Dendritic cell treated with granulocyte-macrophage colony-stimulating factor and Interleukin-4, amounts not matched to agents 40 ng/mL and 50 ng/mL, for 4 days (primary cell): ENCODE results near the gene GSTA3.
"Not testable (repeated sequence)": the region's sequence is repeated elsewhere in the genome, so short reads cannot be mapped to it uniquely, and the experiment has no call there.

Experiments
- H3K27ac Mint-ChIP-seq: one replicate; pipeline ENCODE4 v1.8.0; 2022; ENCODE audit warnings: mild to moderate bottlenecking, mixed read lengths
- H3K27me3 Mint-ChIP-seq: one replicate; pipeline ENCODE4 v1.8.0; 2022; ENCODE audit warnings: mild to moderate bottlenecking, mixed read lengths
- H3K36me3 Mint-ChIP-seq: one replicate; pipeline ENCODE4 v1.8.0; 2022; ENCODE audit warnings: low read depth, mixed read lengths
- H3K4me1 Mint-ChIP-seq: one replicate; pipeline ENCODE4 v1.8.0; 2022; ENCODE audit warnings: low read depth, mixed read lengths
- H3K4me3 Mint-ChIP-seq: one replicate; pipeline ENCODE4 v1.8.0; 2022; ENCODE audit warnings: mild to moderate bottlenecking, moderate library complexity, mixed read lengths
- H3K9me3 Mint-ChIP-seq: one replicate; pipeline ENCODE4 v1.8.0; 2022; ENCODE audit warnings: mixed read lengths
- intact Hi-C: fragments of 100-400 bp; cut with micrococcal nuclease; formaldehyde crosslinking; loops from one replicate; pipeline ENCODE4 v1.15.0; 2022

Gene GSTA3

DNA sequence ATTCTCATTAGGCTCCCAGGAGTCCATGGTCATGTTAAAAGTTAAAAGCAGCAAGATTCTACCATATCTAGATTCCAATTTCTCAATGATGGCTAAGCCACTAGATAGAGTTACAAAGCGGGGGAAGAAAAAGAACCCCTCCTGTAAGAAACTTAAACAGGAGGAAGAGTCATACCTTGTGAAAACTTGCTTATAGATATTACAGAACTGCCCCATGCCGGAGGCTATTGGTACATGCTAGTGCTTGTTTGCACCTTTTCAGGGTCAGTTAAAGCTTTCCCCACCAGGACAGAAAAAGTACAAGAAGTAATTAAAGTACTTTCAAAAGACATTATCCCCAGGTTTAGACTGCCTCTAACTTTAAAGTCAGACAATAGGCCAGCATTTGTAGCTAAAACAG, 15.5 kb upstream of the GSTA3 start:
- no peak overlapping the region for H3K27ac Mint-ChIP-seq
- H3K4me3 Mint-ChIP-seq: no peak overlapping the region
- no peaks in the 10 kb centered on the region for H3K9me3 Mint-ChIP-seq
- intact Hi-C loops: no loop called here
- H3K27me3 Mint-ChIP-seq: no peaks in the 10 kb centered on the region
- H3K4me1 Mint-ChIP-seq: no peaks in the 10 kb centered on the region
- H3K36me3 Mint-ChIP-seq: no peaks in the 10 kb centered on the region

DNA sequence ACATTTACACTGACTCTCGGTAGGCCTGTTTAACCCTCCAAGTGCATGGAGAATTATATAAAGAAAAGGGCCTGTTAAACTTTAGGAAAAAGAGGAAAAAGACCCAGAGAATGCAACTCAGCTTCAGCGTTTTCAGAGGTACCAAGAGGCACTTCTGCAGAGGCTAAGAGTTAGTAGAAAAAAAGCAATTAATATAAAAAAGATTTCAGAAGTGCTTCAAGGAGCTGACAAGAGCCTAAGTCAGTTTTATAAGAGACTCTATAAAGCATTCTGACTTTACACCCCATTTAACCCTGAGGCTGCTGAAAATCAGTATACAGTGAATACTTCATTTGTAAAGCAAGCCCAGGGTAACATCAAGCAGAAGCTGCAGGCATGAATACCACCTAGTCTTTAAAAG, 14.2 kb upstream of the GSTA3 start:
- H3K36me3 Mint-ChIP-seq, H3K27me3 Mint-ChIP-seq, H3K4me1 Mint-ChIP-seq, H3K27ac Mint-ChIP-seq, intact Hi-C loops, H3K4me3 Mint-ChIP-seq, H3K9me3 Mint-ChIP-seq: not testable (repeated sequence)

DNA sequence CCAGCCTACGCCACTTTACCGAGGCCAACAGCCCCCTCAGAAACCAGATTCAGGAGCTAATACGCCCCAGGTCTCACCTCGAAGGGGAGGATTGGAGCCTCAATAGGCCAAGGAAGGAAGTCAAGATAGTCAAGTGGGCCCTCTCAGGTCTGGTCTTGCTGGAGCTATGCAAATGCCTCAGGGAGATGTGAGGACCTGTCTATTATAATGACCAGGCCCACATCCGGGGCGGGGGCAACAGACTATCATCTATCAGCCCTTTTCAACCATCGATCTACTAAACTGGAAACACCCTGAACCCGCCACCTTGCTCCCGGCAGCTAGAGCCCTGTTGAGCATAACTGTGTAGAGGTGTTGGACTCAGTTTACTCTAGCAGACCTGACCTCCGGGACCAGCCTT, 12.7 kb upstream of the GSTA3 start:
- Mint-ChIP-seq H3K27me3 (no peaks in the 10 kb centered on the region), H3K4me1 (no peaks in the 10 kb centered on the region), H3K27ac (no peak overlapping the region), H3K4me3 (no peak overlapping the region), H3K9me3 (no peaks in the 10 kb centered on the region), H3K36me3 (no peaks in the 10 kb centered on the region)
- intact Hi-C loops: no loop called here

DNA sequence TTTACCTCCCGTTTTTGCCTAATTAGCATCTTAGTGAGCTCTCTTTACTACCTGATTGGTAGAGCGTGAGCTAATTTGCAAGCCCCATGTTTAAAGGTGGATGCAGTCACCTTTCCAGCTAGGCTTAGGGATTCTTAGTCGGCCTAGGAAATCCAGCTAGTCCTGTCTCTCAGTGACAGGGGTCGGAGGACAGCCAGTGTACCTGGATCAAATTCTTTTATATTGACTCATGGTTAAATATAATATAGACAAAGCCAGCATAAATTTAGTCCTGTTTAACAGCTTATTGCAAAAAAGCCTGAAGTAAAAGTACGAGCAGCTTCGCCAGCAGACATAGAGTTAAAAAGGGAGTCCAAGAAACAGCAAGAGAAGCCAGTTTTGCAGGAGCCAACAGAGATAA, 12.2 kb upstream of the GSTA3 start:
- H3K36me3 Mint-ChIP-seq: no peaks in the 10 kb centered on the region
- H3K4me1 Mint-ChIP-seq: no peaks in the 10 kb centered on the region
- H3K4me3 Mint-ChIP-seq: no peak overlapping the region
- H3K27me3 Mint-ChIP-seq: no peaks in the 10 kb centered on the region
- intact Hi-C loops: no loop called here
- no peak overlapping the region for H3K27ac Mint-ChIP-seq
- no peaks in the 10 kb centered on the region for H3K9me3 Mint-ChIP-seq

DNA sequence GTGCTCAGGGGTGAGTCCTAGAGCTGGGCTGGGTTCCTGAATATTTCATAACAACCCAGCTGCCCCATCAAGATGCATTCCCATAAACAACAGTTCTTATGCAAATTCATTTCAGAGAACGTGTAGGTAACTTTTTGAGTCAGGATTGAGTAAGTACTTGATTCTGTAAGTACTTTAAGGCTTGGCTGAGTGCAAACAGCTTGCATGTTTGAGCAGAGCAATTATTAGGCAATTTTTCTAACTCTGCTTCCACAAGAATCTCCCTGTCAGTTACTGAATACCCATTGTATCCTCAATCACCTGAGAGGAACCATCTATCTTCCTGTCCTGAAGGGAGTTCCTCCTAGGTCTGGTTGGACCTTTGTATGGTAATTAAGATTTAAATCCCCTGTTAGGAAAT, 10.0 kb upstream of the GSTA3 start:
- H3K27ac Mint-ChIP-seq, H3K4me3 Mint-ChIP-seq, H3K36me3 Mint-ChIP-seq, intact Hi-C loops, H3K27me3 Mint-ChIP-seq, H3K4me1 Mint-ChIP-seq, H3K9me3 Mint-ChIP-seq: not testable (repeated sequence)

DNA sequence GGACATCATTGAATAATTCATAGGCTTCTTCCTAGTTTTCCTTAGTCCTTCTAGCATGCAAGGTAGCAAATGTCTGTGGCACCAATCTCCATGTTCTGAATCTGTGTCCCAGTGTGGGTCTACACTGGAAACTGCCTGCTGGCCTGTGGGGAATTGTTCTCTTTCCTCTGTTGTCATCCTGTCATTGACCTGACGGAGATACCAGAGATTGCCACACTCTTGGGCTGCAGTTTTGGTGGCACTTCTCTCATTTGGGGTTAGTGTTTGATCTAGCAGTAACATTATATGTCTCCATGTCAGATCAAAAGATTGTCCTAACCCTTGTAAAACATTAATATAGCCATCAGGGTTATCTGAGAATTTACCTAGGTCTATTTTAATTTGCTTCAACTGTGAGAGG, 9.3 kb upstream of the GSTA3 start:
- H3K27me3 Mint-ChIP-seq, H3K4me1 Mint-ChIP-seq, intact Hi-C loops, H3K27ac Mint-ChIP-seq, H3K4me3 Mint-ChIP-seq, H3K9me3 Mint-ChIP-seq, H3K36me3 Mint-ChIP-seq: not testable (repeated sequence)

DNA sequence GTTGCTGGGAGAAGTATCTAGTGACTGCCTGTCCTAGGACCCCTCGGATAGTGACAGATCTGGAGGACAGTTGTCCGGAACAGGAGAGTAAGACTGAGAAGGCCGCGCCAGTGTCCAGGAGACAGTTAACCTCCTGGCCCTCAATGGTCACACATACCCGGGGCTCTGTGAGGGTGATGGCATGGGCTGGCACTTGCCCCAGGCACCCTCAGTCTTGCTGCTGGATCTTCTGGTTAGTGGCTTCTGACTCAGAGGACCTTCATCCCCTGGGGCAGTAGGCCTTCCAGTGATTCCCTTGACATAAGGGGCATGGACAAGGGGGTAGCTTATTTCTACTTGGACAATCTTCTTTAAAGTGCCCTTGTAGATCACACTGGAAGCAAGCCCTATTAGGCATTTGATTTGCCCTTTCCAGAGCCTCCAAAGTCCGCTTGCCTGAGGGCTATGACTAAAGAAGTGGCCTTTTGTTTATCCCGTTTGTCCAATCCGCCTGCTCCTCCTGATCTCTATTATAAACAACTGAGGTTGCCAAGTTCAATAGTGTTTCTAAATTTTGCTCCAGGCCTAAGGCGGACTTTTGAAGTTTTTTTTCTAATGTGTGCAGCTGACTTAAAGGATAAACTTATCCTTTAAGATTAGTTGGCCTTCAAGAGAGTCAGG, 8.7 kb upstream of the GSTA3 start:
- H3K27me3 Mint-ChIP-seq, intact Hi-C loops, H3K27ac Mint-ChIP-seq, H3K36me3 Mint-ChIP-seq, H3K9me3 Mint-ChIP-seq, H3K4me1 Mint-ChIP-seq, H3K4me3 Mint-ChIP-seq: not testable (repeated sequence)

DNA sequence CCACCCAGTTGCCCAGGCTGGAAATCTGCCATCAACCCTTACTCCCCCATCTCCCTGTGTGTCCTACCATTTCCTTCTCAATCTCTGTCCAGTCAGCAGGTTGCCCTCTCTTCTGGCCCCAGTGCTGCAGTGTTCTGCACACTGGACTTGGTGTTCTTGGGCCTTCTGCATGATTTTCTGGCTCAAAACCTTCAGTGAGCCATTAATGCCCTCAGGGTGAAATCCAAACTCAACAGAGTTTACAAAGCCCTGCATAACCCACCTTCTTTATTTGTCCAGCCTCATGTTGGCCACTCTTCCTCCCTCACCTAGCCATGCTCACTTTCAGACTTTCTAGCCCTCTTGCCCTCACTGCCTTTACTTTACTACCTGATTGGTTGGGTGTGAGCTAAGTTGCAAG, 5.0 kb upstream of the GSTA3 start:
- Mint-ChIP-seq H3K27ac (no peak overlapping the region), H3K4me1 (peaks cover 5% of the 10 kb centered on the region), H3K4me3 (no peak overlapping the region), H3K9me3 (no peaks in the 10 kb centered on the region), H3K27me3 (peaks cover 3% of the 10 kb centered on the region), H3K36me3 (no peaks in the 10 kb centered on the region)
- intact Hi-C loops: no loop called here

DNA sequence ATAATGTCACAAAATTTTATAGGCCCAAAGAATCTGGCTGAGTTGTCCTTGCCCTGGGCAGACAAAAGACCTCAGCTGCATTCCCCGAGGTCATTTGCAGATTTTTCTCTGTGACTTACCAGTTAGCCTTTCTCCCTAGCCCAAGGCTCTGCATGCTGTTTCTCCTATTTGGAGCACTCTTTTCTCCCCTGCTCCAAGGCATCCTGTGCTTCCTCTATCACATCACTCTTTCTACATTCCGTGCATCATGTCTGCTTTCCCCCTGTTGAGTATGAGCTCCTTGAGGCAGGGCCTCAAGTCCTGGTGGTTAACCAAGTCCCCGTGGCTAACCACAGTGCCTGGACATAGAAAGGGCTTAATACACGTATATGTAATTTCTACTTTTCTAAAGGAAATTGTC, 593 bp upstream of the GSTA3 start:
- H3K4me3 Mint-ChIP-seq: no peak overlapping the region
- no peaks in the 10 kb centered on the region for H3K36me3 Mint-ChIP-seq
- intact Hi-C loops: no loop called here
- no peaks in the 10 kb centered on the region for H3K4me1 Mint-ChIP-seq
- no peak overlapping the region for H3K27ac Mint-ChIP-seq
- no peaks in the 10 kb centered on the region for H3K9me3 Mint-ChIP-seq
- peaks cover 3% of the 10 kb centered on the region for H3K27me3 Mint-ChIP-seq

DNA sequence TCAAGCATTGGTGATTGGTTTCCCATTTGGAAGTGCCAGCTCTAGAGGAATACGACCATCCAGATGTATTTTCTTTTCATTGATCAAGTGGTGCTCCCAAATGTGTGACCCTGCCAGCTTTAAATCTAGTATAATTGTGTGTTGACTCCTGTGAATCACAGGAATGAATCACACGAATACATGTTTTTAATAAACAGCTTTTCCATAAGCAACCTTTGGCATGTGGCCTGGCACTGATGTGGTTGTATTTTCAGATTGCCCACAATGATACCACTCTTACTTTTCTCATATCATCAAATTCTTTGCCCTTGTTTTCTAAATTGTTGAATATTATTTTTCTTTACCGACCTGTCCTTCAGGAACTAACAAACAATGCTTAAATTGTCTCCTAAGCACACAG, 367 bp downstream of the GSTA3 start:
- no peaks in the 10 kb centered on the region for H3K9me3 Mint-ChIP-seq
- peaks cover 3% of the 10 kb centered on the region for H3K27me3 Mint-ChIP-seq
- no peaks in the 10 kb centered on the region for H3K36me3 Mint-ChIP-seq
- no peak overlapping the region for H3K4me3 Mint-ChIP-seq
- no peaks in the 10 kb centered on the region for H3K4me1 Mint-ChIP-seq
- intact Hi-C loops: no loop called here
- no peak overlapping the region for H3K27ac Mint-ChIP-seq

DNA sequence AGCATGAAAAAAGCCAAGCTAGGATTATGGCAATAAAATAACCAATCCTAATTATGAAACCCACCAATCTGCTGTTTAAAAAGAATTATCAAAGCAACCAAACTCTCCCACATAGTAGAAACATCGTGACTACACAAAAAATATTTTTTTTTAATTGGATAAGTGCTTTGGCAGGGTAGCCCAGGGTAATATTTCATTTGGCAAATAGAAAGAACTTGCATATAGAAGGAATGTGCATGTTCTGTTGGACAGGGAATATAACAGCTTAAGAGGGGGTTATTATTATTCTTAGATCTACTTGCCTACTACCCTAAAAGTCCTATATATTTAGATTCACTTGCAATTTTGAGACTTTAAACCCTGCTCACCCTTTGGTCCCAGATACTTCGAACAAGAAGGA, 972 bp downstream of the GSTA3 start:
- Mint-ChIP-seq H3K27me3 (peaks cover 3% of the 10 kb centered on the region), H3K9me3 (no peaks in the 10 kb centered on the region), H3K27ac (no peak overlapping the region), H3K4me3 (no peak overlapping the region), H3K36me3 (no peaks in the 10 kb centered on the region), H3K4me1 (no peaks in the 10 kb centered on the region)
- intact Hi-C loops: no loop called here

DNA sequence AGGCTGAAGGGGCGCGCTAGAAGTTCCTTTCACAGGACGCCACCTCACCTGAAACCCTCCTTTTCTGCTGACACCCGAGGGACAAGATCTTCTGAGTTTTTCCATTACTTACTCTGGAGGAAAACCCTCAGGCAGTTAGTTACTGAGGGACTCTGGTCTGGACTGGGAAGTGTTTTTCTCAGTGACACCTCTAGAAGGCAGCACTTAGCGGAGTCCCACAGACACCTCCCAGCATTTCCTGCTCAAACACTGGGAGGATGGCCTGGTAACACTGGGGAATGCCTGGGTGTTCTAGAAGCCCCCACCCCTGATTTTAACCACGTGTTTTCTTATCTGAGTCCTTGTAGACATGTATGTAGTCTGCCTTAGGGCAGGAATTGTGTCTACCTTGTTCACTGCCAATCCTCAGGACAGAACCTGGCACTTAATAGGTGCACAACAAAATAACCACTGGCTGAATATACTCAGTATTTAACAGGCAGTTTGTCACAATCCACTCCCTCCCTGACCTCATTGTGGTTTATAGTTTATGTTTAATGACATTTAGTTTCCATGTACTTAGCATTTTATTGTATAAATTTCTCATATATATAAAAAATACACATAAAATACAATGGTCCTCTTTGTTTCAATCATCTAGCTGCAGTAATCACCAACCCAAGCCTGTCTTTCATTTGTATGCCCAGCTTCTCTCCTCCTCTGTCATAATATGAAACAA, 4.8 kb downstream of the GSTA3 start:
- Mint-ChIP-seq H3K36me3 (no peaks in the 10 kb centered on the region), H3K27me3 (no peaks in the 10 kb centered on the region), H3K27ac (no peak overlapping the region), H3K9me3 (no peaks in the 10 kb centered on the region), H3K4me1 (no peaks in the 10 kb centered on the region), H3K4me3 (no peak overlapping the region)
- intact Hi-C loops: no loop called here

DNA sequence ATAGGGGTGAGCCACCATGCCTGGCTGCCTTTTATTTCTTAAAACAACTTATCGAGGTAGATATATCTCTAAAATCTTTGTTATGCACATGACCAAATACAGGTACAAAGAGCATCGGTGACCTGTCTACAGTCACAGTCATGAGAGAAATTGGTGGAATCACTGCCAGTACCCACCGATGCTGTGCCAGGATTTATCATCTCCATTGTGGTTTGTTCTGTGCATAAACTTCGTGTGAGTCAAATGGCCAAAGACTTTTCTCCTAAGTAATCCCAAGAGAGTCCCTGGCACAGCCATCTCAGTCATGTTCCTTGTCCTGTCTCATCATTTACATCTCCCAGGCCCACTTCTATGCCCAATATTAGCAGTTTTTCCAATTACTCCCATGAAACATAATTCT, 9.0 kb downstream of the GSTA3 start:
- H3K27ac Mint-ChIP-seq: no peak overlapping the region
- H3K4me3 Mint-ChIP-seq: no peak overlapping the region
- no peaks in the 10 kb centered on the region for H3K4me1 Mint-ChIP-seq
- H3K9me3 Mint-ChIP-seq: peaks cover 19% of the 10 kb centered on the region
- H3K27me3 Mint-ChIP-seq: no peaks in the 10 kb centered on the region
- H3K36me3 Mint-ChIP-seq: no peaks in the 10 kb centered on the region
- intact Hi-C loops: no loop called here

DNA sequence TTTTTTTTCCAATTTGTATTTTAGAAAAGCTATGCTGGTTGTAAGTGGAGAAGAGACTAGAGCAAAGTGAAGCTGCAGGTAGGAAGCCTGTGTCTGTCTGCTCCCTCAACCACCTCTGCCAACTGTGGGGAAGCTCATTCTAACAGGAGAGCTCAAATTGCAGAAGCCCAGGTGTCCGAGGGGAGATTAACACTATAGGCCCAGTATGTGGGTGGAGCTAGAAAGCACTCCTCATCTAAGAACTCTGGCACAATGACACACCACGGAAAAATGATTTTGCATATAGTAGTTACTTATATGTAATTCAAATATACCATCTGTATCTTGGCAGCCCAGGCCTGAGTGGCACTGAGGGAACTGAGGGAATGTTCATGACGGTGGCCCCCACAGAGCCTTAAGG, 13.7 kb downstream of the GSTA3 start:
- peaks cover 19% of the 10 kb centered on the region for H3K9me3 Mint-ChIP-seq
- intact Hi-C loops, H3K36me3 Mint-ChIP-seq, H3K4me1 Mint-ChIP-seq, H3K27ac Mint-ChIP-seq, H3K27me3 Mint-ChIP-seq, H3K4me3 Mint-ChIP-seq: not testable (repeated sequence)

DNA sequence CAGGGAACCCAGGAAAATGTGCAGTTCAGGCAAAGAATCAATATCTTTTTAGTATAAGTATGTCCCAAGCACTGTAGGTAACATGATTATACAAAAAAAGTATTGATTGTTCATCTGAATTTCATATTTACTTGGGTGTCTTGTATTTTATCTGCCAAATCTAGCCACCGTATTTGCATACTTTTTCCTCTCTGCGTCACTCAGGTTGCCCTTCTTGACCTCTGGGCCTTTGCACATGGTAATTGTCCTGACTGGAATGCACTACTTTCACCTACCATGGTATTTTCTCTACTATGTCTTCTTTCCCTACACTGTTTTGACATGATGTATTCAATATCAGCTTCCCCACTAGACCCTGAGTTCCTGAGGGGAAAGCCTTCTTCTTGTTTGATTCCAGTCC, 15.2 kb downstream of the GSTA3 start:
- Mint-ChIP-seq H3K27ac (no peak overlapping the region), H3K4me1 (no peaks in the 10 kb centered on the region), H3K4me3 (no peak overlapping the region), H3K9me3 (peaks cover 19% of the 10 kb centered on the region), H3K36me3 (no peaks in the 10 kb centered on the region), H3K27me3 (no peaks in the 10 kb centered on the region)
- intact Hi-C loops: no loop called here
